ENCODE data around the gene ACOT9. TPM values are rescaled to one million over a fixed set of nuclear protein-coding genes. Genes with fewer than 3 reads are reported as not detected.

The ACOT9 gene
- total and polyA plus RNA-seq, 10 of the 15 experiments (the other 5 are each of a cell fraction or from before 2014, with no cell fraction given): 17.4 to 42.5 (median 23.3) TPM

- Histone ChIP-seq H2AFZ (ENCODE audit: control insufficient read depth, low read depth, low read length) (no peak overlapping the region), H3K9ac (ENCODE audit: control insufficient read depth, insufficient read depth, low read length) (no peak overlapping the region), H3K4me1 (ENCODE audit: control insufficient read depth, insufficient read depth, low read length) (peaks cover 8% of the 10 kb centered on the region), H3K27ac (ENCODE audit: control insufficient read depth, insufficient read depth) (no peak overlapping the region), H3K4me2 (ENCODE audit: control insufficient read depth, insufficient read depth) (no peak overlapping the region), H3K9me3 (replicated peaks; ENCODE audit: control insufficient read depth, insufficient read depth, low read length) (no peaks in the 10 kb centered on the region; the same call in 2 of the 3 replicates), H3K27me3 (replicated peaks in 1 of 2; ENCODE audit: control insufficient read depth in 2 of 2, insufficient read depth in 2 of 2, low read length in 1 of 2) (no peaks in the 10 kb centered on the region), H3K36me3 (ENCODE audit: control insufficient read depth in 2 of 2, insufficient read depth in 2 of 2, low read length in 1 of 2) (no peaks in the 10 kb centered on the region), H4K20me1 (ENCODE audit: control insufficient read depth, insufficient read depth) (no peaks in the 10 kb centered on the region), H3K4me3 (no peak overlapping the region), H3K79me2 (ENCODE audit: control insufficient read depth, insufficient read depth, low read length) (no peaks in the 10 kb centered on the region; the same call in 1 of the 2 replicates)
- peak; percentile 31 for DNase-seq (ENCODE audit: low read depth, low spot score)
- intact Hi-C loops (cut with micrococcal nuclease; ENCODE audit: unreplicated experiment) (loop anchor here (10.0 kb wide), 1 partner anchor 168 kb away; no protein-coding TSS in a partner anchor), in situ Hi-C loops (cut with MboI) (no loop called here)
- CTCF ChIA-PET: interaction anchor here (2.6 kb wide), 1 partner anchor 239 kb away, joined by 7 read pairs; no protein-coding TSS in a partner anchor
- POLR2A ChIA-PET: no interaction called here
- SMC1A ChIA-PET (ENCODE audit: uncharacterized antibody, unreplicated experiment): no interaction called here
- TF ChIP-seq RUNX3 (IDR thresholded peaks at IDR 0.05; ENCODE audit: low read length) (no peak), POLR2AphosphoS5 (IDR thresholded peaks at IDR 0.05; ENCODE audit: low read length) (no peak), ZNF687 (IDR thresholded peaks at IDR 0.05) (no peak), JUNB (IDR thresholded peaks at IDR 0.05) (0 out of 2 replicates have a peak, but pooled peaks have one; percentile 11)
- RAD21 ChIA-PET (ENCODE audit: unreplicated experiment): no interaction called here
- no TSS peak for BruUV-seq (replicated peaks)
- FAIRE-seq: no peak
- ATAC-seq: peak; percentile 63
- WGBS (ENCODE audit: insufficient coverage, insufficient replicate concordance, low lambda C conversion rate, missing lambda C conversion rate): 0% methylated on average over 1 of the region's 1 CpG
Observed at GRCh38 chrX:23662853-23663252, 80.2 kb downstream of the ACOT9 start.

Measured in GM12878 (cell line).